ENCODE results near the gene ZNF397.
A peak's percentile ranks its signal among the peaks of the same experiment; 100 is the strongest.
"Not testable (repeated sequence)": the region's sequence is repeated elsewhere in the genome, so short reads cannot be mapped to it uniquely, and the experiment has no call there.

Gene ZNF397

GRCh38 chr18:35205199-35205712 is 35.6 kb upstream of the ZNF397 start:
- no peak overlapping the region for H3K27ac ChIP-seq
- TF ChIP-seq ZFX (IDR thresholded peaks at IDR 0.05; ENCODE audit: borderline replicate concordance) (no peak), CTCF (IDR thresholded peaks at IDR 0.05) (no peak)

- not testable (repeated sequence) for H3K27ac ChIP-seq
Observed at GRCh38 chr18:35205746-35206458, 34.9 kb upstream of the ZNF397 start.

GRCh38 chr18:35215026-35215425 is 25.8 kb upstream of the ZNF397 start:
- H3K27ac ChIP-seq = no peak overlapping the region
- no peak for TF ChIP-seq CTCF (IDR thresholded peaks at IDR 0.05)
- no peak for TF ChIP-seq ZFX (IDR thresholded peaks at IDR 0.05; ENCODE audit: borderline replicate concordance)

GRCh38 chr18:35216611-35217010 is 24.2 kb upstream of the ZNF397 start:
- H3K27ac ChIP-seq = not testable (repeated sequence)

- not testable (repeated sequence) for H3K27ac ChIP-seq
Observed at GRCh38 chr18:35219331-35219730, 21.5 kb upstream of the ZNF397 start.

- TF ChIP-seq CTCF (IDR thresholded peaks at IDR 0.05) = no peak
- TF ChIP-seq ZFX (IDR thresholded peaks at IDR 0.05; ENCODE audit: borderline replicate concordance) = no peak
- H3K27ac ChIP-seq = no peak overlapping the region
Observed at GRCh38 chr18:35220424-35220823, 20.4 kb upstream of the ZNF397 start.

- TF ChIP-seq CTCF (IDR thresholded peaks at IDR 0.05) (no peak), ZFX (IDR thresholded peaks at IDR 0.05; ENCODE audit: borderline replicate concordance) (no peak)
- H3K27ac ChIP-seq = no peak overlapping the region
Observed at GRCh38 chr18:35223797-35224196, 17.0 kb upstream of the ZNF397 start.

- H3K27ac ChIP-seq = no peak overlapping the region
- TF ChIP-seq CTCF (IDR thresholded peaks at IDR 0.05) (no peak), ZFX (IDR thresholded peaks at IDR 0.05; ENCODE audit: borderline replicate concordance) (no peak)
Observed at GRCh38 chr18:35227254-35227653, 13.6 kb upstream of the ZNF397 start.

GRCh38 chr18:35231052-35231451 is 9.8 kb upstream of the ZNF397 start:
- no peak for TF ChIP-seq ZFX (IDR thresholded peaks at IDR 0.05; ENCODE audit: borderline replicate concordance)
- peak; percentile 94 for TF ChIP-seq CTCF (IDR thresholded peaks at IDR 0.05)
- H3K27ac ChIP-seq = no peak overlapping the region
